Measurements from ENCODE around the gene ERFL.

DNA sequence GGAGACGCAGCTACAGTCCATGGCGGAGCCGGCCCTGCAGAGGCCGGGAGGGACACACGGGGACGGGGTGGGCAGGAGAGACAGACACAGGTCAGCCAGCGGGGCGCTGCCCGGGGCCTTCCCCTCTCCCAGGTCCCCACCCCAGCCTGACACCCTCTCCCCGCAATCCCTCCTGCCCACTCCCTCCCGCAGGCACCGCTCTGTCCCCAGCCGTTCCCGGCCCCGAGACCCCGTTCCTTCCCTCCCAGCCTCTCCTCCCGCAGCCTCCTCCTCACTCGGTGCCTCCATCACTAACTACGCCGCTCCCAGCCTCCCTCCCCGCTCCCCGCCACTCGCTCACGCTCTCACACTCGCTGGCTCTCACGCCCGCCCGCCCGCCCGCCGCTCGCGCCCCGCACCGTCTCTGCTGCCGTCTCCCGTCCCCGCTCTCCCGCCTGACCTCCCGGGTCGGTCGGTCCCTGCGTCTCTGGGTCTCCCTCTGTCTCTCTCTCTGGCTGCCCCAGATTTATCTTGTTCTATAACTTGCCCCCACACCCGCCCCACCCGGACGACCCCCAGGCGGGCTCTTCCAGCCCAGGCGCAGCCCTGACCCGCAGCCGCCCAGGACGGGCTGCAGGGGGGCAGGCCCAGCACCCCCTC is 15.2 kb downstream of the ERFL start:
- TF ChIP-seq CTCF (conservative IDR thresholded peaks at IDR 0.05), result no peak
- TF ChIP-seq ZFX (IDR thresholded peaks at IDR 0.05), result no peak
